ENCODE data around the gene TDP1. TPM values are rescaled to one million over a fixed set of nuclear protein-coding genes. Genes with fewer than 3 reads are reported as not detected.

The TDP1 gene
- total and polyA plus RNA-seq, 9 of the 15 experiments (the other 6 are each of a cell fraction or from before 2014, with no cell fraction given): 21.4 to 41.6 (median 32.3) TPM

DNA sequence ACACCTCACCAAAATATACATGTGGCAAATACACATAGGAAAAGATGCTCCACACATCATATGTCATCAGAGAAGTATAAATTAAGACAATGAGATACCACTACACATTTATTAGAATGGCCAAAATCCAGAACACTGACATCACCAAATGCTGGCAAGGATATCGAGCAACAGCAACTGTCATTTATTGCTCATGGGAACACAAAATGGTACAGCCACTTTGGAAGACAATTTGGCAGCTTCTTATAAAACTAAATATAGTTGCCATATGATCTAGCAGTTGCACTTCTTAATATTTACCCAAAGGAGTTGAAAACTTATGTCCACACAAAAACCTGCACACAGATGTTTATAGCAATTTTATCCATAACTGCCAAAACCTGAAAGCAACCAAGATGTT, 99.1 kb downstream of the TDP1 start:
- H3K79me2 ChIP-seq (ENCODE audit: control insufficient read depth, insufficient read depth, low read length): no peaks in the 10 kb centered on the region
- no peak for FAIRE-seq
- H3K9me1 ChIP-seq (ENCODE audit: control insufficient read depth, insufficient read depth, low read length): no peaks in the 10 kb centered on the region
- BruUV-seq (replicated peaks): no TSS peak
- no peak for DNase-seq (ENCODE audit: extremely low read depth in 1 of 4, low spot score in 3 of 4)
- H3K4me3 ChIP-seq: no peak overlapping the region
- ChIA-PET POLR2A (interaction anchor here (1.7 kb wide), 1 partner anchor 10 kb away, joined by 4 read pairs; no protein-coding TSS in a partner anchor), CTCF (ENCODE audit: low intra/inter-chr PET ratio) (no interaction called here)
- H4K20me1 ChIP-seq (replicated peaks; ENCODE audit: control insufficient read depth, insufficient read depth, low read length): no peaks in the 10 kb centered on the region
- no peak overlapping the region for H3K4me2 ChIP-seq (ENCODE audit: insufficient read depth, low read length)
- H3K4me1 ChIP-seq (replicated peaks in 1 of 2; ENCODE audit: control insufficient read depth in 2 of 2, insufficient read depth in 2 of 2, low read length in 2 of 2): no peaks in the 10 kb centered on the region
- peaks cover 0 to 6% of the 10 kb centered on the region in 2 experiments; a peak in 2 of 5 replicates for H3K27me3 ChIP-seq (ENCODE audit: control insufficient read depth in 2 of 2, insufficient read depth in 2 of 2, low read length in 2 of 2)
- H2AFZ ChIP-seq (ENCODE audit: low read depth, low read length): no peak overlapping the region
- intact Hi-C loops (cut with micrococcal nuclease): loop anchor here (5.0 kb wide), 1 partner anchor 118 kb away; no protein-coding TSS in a partner anchor
- H3K36me3 ChIP-seq (ENCODE audit: control insufficient read depth, insufficient read depth, low read length): no peaks in the 10 kb centered on the region
- 0% methylated on average over 1 of the region's 1 CpG for WGBS (ENCODE audit: insufficient coverage, low coverage, missing lambda C conversion rate)
- ATAC-seq: no peak
- in situ Hi-C loops (cut with MboI): no loop called here
- no peak overlapping the region for H3K9ac ChIP-seq (ENCODE audit: insufficient read depth in 1 of 2, low read depth in 2 of 2, low read length in 2 of 2)
- H3K9me3 ChIP-seq (replicated peaks; ENCODE audit: control insufficient read depth, insufficient read depth, low read depth, low read length): no peaks in the 10 kb centered on the region
- no peak overlapping the region for H3K27ac ChIP-seq (ENCODE audit: extremely low read depth, low read depth, low read length)
- TF ChIP-seq, protein P1, sequence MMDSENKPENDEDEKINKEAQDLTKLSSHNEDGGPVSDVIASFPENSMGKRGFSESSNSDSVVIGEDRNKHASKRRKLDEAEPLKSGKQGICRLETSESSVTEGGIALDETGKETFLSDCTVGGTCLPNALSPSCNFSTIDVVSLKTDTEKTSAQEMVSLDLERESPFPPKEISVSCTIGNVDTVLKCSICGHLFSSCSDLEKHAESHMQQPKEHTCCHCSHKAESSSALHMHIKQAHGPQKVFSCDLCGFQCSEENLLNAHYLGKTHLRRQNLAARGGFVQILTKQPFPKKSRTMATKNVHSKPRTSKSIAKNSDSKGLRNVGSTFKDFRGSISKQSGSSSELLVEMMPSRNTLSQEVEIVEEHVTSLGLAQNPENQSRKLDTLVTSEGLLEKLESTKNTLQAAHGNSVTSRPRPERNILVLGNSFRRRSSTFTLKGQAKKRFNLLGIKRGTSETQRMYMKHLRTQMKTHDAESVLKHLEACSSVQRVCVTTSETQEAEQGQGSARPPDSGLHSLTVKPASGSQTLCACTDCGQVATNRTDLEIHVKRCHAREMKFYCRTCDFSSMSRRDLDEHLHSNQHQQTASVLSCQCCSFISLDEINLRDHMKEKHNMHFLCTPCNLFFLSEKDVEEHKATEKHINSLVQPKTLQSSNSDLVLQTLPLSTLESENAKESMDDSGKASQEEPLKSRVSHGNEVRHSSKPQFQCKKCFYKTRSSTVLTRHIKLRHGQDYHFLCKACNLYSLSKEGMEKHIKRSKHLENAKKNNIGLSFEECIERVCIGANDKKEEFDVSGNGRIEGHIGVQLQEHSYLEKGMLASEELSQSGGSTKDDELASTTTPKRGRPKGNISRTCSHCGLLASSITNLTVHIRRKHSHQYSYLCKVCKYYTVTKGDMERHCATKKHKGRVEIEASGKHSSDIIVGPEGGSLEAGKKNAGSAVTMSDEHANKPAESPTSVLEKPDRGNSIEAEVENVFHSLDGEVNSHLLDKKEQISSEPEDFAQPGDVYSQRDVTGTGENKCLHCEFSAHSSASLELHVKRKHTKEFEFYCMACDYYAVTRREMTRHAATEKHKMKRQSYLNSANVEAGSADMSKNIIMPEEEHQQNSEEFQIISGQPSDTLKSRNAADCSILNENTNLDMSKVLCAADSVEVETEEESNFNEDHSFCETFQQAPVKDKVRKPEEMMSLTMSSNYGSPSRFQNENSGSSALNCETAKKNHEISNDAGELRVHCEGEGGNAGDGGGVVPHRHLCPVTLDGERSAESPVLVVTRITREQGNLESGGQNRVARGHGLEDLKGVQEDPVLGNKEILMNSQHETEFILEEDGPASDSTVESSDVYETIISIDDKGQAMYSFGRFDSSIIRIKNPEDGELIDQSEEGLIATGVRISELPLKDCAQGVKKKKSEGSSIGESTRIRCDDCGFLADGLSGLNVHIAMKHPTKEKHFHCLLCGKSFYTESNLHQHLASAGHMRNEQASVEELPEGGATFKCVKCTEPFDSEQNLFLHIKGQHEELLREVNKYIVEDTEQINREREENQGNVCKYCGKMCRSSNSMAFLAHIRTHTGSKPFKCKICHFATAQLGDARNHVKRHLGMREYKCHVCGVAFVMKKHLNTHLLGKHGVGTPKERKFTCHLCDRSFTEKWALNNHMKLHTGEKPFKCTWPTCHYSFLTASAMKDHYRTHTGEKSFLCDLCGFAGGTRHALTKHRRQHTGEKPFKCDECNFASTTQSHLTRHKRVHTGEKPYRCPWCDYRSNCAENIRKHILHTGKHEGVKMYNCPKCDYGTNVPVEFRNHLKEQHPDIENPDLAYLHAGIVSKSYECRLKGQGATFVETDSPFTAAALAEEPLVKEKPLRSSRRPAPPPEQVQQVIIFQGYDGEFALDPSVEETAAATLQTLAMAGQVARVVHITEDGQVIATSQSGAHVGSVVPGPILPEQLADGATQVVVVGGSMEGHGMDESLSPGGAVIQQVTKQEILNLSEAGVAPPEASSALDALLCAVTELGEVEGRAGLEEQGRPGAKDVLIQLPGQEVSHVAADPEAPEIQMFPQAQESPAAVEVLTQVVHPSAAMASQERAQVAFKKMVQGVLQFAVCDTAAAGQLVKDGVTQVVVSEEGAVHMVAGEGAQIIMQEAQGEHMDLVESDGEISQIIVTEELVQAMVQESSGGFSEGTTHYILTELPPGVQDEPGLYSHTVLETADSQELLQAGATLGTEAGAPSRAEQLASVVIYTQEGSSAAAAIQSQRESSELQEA (IDR thresholded peaks at IDR 0.05; ENCODE audit: low read depth): no peak
- TF ChIP-seq, protein P2, sequence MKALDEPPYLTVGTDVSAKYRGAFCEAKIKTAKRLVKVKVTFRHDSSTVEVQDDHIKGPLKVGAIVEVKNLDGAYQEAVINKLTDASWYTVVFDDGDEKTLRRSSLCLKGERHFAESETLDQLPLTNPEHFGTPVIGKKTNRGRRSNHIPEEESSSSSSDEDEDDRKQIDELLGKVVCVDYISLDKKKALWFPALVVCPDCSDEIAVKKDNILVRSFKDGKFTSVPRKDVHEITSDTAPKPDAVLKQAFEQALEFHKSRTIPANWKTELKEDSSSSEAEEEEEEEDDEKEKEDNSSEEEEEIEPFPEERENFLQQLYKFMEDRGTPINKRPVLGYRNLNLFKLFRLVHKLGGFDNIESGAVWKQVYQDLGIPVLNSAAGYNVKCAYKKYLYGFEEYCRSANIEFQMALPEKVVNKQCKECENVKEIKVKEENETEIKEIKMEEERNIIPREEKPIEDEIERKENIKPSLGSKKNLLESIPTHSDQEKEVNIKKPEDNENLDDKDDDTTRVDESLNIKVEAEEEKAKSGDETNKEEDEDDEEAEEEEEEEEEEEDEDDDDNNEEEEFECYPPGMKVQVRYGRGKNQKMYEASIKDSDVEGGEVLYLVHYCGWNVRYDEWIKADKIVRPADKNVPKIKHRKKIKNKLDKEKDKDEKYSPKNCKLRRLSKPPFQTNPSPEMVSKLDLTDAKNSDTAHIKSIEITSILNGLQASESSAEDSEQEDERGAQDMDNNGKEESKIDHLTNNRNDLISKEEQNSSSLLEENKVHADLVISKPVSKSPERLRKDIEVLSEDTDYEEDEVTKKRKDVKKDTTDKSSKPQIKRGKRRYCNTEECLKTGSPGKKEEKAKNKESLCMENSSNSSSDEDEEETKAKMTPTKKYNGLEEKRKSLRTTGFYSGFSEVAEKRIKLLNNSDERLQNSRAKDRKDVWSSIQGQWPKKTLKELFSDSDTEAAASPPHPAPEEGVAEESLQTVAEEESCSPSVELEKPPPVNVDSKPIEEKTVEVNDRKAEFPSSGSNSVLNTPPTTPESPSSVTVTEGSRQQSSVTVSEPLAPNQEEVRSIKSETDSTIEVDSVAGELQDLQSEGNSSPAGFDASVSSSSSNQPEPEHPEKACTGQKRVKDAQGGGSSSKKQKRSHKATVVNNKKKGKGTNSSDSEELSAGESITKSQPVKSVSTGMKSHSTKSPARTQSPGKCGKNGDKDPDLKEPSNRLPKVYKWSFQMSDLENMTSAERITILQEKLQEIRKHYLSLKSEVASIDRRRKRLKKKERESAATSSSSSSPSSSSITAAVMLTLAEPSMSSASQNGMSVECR (CRISPR knock-in tag; IDR thresholded peaks at IDR 0.05): no peak
- no peak for TF ChIP-seq DDX20 (tag; IDR thresholded peaks at IDR 0.05; ENCODE audit: low read depth)
- TF ChIP-seq, protein P3, sequence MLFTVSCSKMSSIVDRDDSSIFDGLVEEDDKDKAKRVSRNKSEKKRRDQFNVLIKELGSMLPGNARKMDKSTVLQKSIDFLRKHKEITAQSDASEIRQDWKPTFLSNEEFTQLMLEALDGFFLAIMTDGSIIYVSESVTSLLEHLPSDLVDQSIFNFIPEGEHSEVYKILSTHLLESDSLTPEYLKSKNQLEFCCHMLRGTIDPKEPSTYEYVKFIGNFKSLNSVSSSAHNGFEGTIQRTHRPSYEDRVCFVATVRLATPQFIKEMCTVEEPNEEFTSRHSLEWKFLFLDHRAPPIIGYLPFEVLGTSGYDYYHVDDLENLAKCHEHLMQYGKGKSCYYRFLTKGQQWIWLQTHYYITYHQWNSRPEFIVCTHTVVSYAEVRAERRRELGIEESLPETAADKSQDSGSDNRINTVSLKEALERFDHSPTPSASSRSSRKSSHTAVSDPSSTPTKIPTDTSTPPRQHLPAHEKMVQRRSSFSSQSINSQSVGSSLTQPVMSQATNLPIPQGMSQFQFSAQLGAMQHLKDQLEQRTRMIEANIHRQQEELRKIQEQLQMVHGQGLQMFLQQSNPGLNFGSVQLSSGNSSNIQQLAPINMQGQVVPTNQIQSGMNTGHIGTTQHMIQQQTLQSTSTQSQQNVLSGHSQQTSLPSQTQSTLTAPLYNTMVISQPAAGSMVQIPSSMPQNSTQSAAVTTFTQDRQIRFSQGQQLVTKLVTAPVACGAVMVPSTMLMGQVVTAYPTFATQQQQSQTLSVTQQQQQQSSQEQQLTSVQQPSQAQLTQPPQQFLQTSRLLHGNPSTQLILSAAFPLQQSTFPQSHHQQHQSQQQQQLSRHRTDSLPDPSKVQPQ (CRISPR knock-in tag; IDR thresholded peaks at IDR 0.05; ENCODE audit: borderline replicate concordance): no peak
- TF ChIP-seq FOXJ3 (CRISPR knock-in tag; IDR thresholded peaks at IDR 0.05): no peak
- no peak for TF ChIP-seq HDAC8 (tag; IDR thresholded peaks at IDR 0.05)
